H1 (cell line): ENCODE results near the gene NCKAP1.
A peak's percentile ranks its signal among the peaks of the same experiment; 100 is the strongest.

ENCODE experiments used
- CREB1 ChIP-seq: IDR thresholded peaks from 2 replicates; pipeline ENCODE4 v1.6.1; 2012; ENCODE audit warnings: inconsistent platforms
- EP300 ChIP-seq, 2 experiments: IDR thresholded peaks; 1 replicate in 1 of 2; 2 replicates in 1 of 2; pipeline ENCODE4 v1.6.1; 2011 to 2012; ENCODE audit warnings: low read depth in 2 of 2, low read length in 2 of 2, mild to moderate bottlenecking in 2 of 2, borderline replicate concordance in 1 of 2, inconsistent platforms in 1 of 2, moderate library complexity in 1 of 2
- GABPA ChIP-seq: IDR thresholded peaks from 2 replicates; pipeline ENCODE4 v1.6.1; 2011; ENCODE audit warnings: mild to moderate bottlenecking, low read length, moderate library complexity, borderline replicate concordance; ENCODE audit not compliant: insufficient read depth
- NRF1 ChIP-seq: IDR thresholded peaks from 2 replicates; pipeline ENCODE4 v1.6.1; 2011; ENCODE audit warnings: mild to moderate bottlenecking, low read depth, low read length, improper control_type of control experiment
- POLR2A ChIP-seq, 2 experiments: IDR thresholded peaks; 1 replicate in 1 of 2; 2 replicates in 1 of 2; pipeline ENCODE4 v1.6.1; 2011; ENCODE audit warnings: low read depth in 2 of 2, low read length in 2 of 2, mild to moderate bottlenecking in 2 of 2; ENCODE audit errors: control extremely low read depth in 1 of 2
- SIRT6 ChIP-seq: IDR thresholded peaks from one replicate; pipeline ENCODE4 v1.7.1; 2012; ENCODE audit warnings: low read length, inconsistent platforms
- SIX5 ChIP-seq: IDR thresholded peaks from 2 replicates; pipeline ENCODE4 v1.6.1; 2011; ENCODE audit warnings: mild to moderate bottlenecking, low read depth, low read length
- TCF12 ChIP-seq: IDR thresholded peaks from 2 replicates; pipeline ENCODE4 v1.6.1; 2011; ENCODE audit warnings: low read depth, mild to moderate bottlenecking, low read length
- TF ChIP-seq, protein P1 (sequence below), 3 experiments: IDR thresholded peaks; 1 replicate in 2 of 3; 2 replicates in 1 of 3; pipeline versions ENCODE4 v1.5.1 to v1.6.1; 2011; ENCODE audit warnings: low read length in 3 of 3, mild to moderate bottlenecking in 3 of 3, inconsistent platforms in 2 of 3, low read depth in 1 of 3, moderate library complexity in 1 of 3; ENCODE audit not compliant: insufficient read depth in 1 of 3; ENCODE audit errors: control extremely low read depth in 1 of 3

DNA sequence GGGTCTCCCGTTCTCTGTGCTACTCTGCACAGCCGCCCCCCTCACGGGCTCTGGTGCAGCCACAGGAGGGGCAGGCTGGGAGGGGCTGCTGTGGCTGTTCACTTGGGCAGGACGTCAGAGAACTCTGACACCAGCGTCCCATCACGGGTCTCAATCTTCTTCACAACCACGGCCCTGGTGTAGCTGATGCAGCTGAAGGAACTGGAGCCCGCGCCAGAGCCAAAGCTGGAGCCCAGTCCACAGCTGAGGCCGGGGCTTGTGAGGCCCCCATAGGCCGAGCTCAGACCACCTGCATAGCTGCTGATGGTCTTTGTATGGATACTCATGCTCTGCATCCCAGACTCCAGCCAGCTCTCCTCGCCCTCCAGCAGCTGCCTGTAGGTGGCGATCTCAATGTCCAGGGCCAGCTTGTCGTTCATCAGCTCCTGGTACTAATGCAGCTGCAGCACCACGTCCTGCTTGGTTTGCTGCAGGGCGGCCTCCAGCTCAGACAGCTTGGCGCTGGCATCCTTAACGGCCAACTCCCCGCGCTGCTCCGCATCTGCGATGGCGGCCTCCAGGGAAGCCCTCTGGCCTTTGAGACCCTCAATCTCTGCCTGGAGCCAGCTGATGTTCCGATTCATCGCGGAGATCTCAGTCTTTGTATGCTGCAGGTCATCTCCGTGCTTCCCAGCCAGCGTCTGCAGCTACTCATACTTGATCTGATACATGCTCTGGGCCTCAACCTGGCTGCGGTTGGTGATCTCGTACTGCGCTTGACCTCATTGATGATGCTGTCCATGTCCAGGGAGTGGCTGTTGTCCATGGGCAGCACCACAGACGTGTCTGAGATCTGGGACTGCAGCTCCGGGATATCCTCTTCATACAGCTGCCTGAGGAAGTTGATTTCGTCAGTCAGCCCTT is 32.9 kb upstream of the NCKAP1 start:
- TF ChIP-seq, protein P1, sequence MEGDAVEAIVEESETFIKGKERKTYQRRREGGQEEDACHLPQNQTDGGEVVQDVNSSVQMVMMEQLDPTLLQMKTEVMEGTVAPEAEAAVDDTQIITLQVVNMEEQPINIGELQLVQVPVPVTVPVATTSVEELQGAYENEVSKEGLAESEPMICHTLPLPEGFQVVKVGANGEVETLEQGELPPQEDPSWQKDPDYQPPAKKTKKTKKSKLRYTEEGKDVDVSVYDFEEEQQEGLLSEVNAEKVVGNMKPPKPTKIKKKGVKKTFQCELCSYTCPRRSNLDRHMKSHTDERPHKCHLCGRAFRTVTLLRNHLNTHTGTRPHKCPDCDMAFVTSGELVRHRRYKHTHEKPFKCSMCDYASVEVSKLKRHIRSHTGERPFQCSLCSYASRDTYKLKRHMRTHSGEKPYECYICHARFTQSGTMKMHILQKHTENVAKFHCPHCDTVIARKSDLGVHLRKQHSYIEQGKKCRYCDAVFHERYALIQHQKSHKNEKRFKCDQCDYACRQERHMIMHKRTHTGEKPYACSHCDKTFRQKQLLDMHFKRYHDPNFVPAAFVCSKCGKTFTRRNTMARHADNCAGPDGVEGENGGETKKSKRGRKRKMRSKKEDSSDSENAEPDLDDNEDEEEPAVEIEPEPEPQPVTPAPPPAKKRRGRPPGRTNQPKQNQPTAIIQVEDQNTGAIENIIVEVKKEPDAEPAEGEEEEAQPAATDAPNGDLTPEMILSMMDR (IDR thresholded peaks at IDR 0.05; ENCODE audit: control extremely low read depth in 1 of 3, insufficient read depth in 1 of 3, low read depth in 1 of 3, low read length in 3 of 3) = peak; percentile 61 to 95 (median 92)
- TF ChIP-seq NRF1 (no peak), POLR2A (IDR thresholded peaks at IDR 0.05; ENCODE audit: control extremely low read depth in 1 of 2, low read depth in 2 of 2, low read length in 2 of 2) (no peak), SIRT6 (no peak), CREB1 (no peak), EP300 (IDR thresholded peaks at IDR 0.05; ENCODE audit: borderline replicate concordance in 1 of 2, low read depth in 2 of 2, low read length in 2 of 2) (no peak), SIX5 (no peak), GABPA (no peak), TCF12 (no peak)
